Measurements from ENCODE around the gene CDON. TPM values are rescaled to one million over a fixed set of nuclear protein-coding genes. Genes with fewer than 3 reads are reported as not detected.
"Not testable (repeated sequence)": the region's sequence is repeated elsewhere in the genome, so short reads cannot be mapped to it uniquely, and the experiment has no call there.

Gene CDON
- total RNA-seq, 2 experiments from 2014 or later: 3.2 to 4.0 TPM

GRCh38 chr11:126034933-126035425 is 27.7 kb downstream of the CDON start:
- DNase-seq (no peak), ATAC-seq (no peak)
- intact Hi-C loops (cut with micrococcal nuclease): no loop called here
- H3K27ac Mint-ChIP-seq: no peak overlapping the region
- CTCF ChIA-PET: interaction anchor here (1.0 kb wide), 1 partner anchor 21 kb away, joined by 3 read pairs; no protein-coding TSS in a partner anchor
- H3K4me1 Mint-ChIP-seq (ENCODE audit: low read depth): no peaks in the 10 kb centered on the region
- H3K27me3 Mint-ChIP-seq: peaks cover 7% of the 10 kb centered on the region
- POLR2A ChIA-PET: no interaction called here
- TF ChIP-seq, protein P1, sequence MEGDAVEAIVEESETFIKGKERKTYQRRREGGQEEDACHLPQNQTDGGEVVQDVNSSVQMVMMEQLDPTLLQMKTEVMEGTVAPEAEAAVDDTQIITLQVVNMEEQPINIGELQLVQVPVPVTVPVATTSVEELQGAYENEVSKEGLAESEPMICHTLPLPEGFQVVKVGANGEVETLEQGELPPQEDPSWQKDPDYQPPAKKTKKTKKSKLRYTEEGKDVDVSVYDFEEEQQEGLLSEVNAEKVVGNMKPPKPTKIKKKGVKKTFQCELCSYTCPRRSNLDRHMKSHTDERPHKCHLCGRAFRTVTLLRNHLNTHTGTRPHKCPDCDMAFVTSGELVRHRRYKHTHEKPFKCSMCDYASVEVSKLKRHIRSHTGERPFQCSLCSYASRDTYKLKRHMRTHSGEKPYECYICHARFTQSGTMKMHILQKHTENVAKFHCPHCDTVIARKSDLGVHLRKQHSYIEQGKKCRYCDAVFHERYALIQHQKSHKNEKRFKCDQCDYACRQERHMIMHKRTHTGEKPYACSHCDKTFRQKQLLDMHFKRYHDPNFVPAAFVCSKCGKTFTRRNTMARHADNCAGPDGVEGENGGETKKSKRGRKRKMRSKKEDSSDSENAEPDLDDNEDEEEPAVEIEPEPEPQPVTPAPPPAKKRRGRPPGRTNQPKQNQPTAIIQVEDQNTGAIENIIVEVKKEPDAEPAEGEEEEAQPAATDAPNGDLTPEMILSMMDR (IDR thresholded peaks at IDR 0.05): no peak
- no peaks in the 10 kb centered on the region for H3K36me3 Mint-ChIP-seq (ENCODE audit: low read depth)
- no peak overlapping the region for H3K4me3 Mint-ChIP-seq
- no peaks in the 10 kb centered on the region for H3K9me3 Mint-ChIP-seq

DNA sequence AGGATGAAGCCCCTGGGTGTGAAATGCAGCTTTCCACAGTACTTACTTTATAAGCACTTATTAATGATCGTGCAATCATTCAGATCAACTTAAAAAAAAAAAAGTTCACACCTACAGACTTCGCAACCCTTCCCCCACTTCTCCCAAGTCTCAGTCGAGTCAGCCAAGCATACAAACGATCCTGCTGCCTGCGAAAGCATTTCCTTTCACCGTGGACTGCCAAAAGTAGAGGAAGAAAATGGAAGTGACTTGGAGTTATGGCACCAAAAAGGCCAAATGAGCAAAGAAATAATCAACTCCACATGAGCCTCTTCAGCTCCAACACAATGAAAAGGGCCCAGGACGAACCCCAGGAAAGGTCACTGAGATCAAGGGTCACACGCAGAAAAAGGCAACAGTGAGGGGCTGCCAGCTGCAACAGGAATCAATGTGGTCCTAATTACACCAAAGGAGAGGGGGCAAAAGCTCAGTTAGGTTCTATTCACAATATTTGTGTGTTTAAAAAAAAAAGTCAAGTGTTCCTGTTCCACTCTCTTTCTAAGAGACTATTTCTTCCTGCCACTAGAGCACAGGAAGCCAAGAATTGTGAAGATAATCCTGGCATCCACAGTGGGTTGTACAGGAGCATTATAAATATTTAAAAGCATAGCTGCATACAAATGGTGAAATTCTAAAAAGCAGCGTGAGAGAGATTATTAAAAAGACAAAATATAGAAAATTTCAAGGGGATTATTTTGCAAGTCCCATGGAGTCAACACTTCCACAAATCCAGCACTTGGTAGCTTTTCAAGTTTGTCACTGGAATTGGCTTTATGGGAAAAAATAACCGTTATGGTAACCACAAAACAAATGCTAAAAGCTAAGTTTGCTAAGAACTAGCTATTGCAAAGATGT is 28.4 kb downstream of the CDON start:
- DNase-seq: no peak
- Mint-ChIP-seq H3K36me3 (ENCODE audit: low read depth) (no peaks in the 10 kb centered on the region), H3K4me1 (ENCODE audit: low read depth) (no peaks in the 10 kb centered on the region), H3K27ac (no peak overlapping the region), H3K9me3 (no peaks in the 10 kb centered on the region), H3K4me3 (no peak overlapping the region), H3K27me3 (peaks cover 9% of the 10 kb centered on the region)
- intact Hi-C loops (cut with micrococcal nuclease): no loop called here
- no peak for ATAC-seq
- TF ChIP-seq, protein P1 (IDR thresholded peaks at IDR 0.05): no peak
- ChIA-PET CTCF (interaction anchor here (1.0 kb wide), 1 partner anchor 22 kb away, joined by 3 read pairs; no protein-coding TSS in a partner anchor), POLR2A (no interaction called here)

DNA sequence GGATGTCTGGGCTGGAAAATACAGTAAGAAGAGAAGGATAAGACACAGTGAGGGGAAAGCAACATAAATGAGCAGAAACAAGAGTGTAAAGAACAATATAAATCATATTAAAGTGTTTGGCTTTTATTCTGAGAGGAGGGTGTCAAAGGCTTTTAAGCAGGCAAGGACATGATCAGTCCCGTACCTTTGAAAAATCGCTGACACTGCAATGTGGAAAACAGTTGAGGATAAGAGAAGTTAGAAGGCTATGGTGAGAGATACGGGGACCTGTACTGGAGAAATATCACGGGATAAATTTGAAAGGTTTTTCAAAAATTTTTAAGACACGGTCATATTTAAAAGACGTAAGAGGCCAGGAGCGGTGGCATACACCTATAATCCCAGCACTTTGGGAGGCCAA is 30.3 kb downstream of the CDON start:
- Mint-ChIP-seq H3K27me3 (peaks cover 9% of the 10 kb centered on the region), H3K27ac (no peak overlapping the region), H3K36me3 (ENCODE audit: low read depth) (no peaks in the 10 kb centered on the region), H3K4me3 (no peak overlapping the region), H3K9me3 (no peaks in the 10 kb centered on the region), H3K4me1 (ENCODE audit: low read depth) (no peaks in the 10 kb centered on the region)
- TF ChIP-seq, protein P1 (IDR thresholded peaks at IDR 0.05): no peak
- ATAC-seq (no peak), DNase-seq (no peak)
- ChIA-PET POLR2A (no interaction called here), CTCF (no interaction called here)
- intact Hi-C loops (cut with micrococcal nuclease): no loop called here

GRCh38 chr11:126029805-126030204 is 32.9 kb downstream of the CDON start:
- H3K4me3 Mint-ChIP-seq: no peak overlapping the region
- CTCF ChIA-PET: interaction anchor here (1.0 kb wide), 1 partner anchor 12 kb away, joined by 3 read pairs; no protein-coding TSS in a partner anchor
- POLR2A ChIA-PET: no interaction called here
- no peaks in the 10 kb centered on the region for H3K4me1 Mint-ChIP-seq (ENCODE audit: low read depth)
- no peak overlapping the region for H3K27ac Mint-ChIP-seq
- no peak for ATAC-seq
- intact Hi-C loops (cut with micrococcal nuclease): no loop called here
- TF ChIP-seq, protein P1 (IDR thresholded peaks at IDR 0.05): no peak
- H3K27me3 Mint-ChIP-seq: peaks cover 9% of the 10 kb centered on the region
- no peak for DNase-seq
- H3K9me3 Mint-ChIP-seq: no peaks in the 10 kb centered on the region
- no peaks in the 10 kb centered on the region for H3K36me3 Mint-ChIP-seq (ENCODE audit: low read depth)

- no peaks in the 10 kb centered on the region for H3K4me1 Mint-ChIP-seq (ENCODE audit: low read depth)
- no peak for DNase-seq
- no peak overlapping the region for H3K27ac Mint-ChIP-seq
- TF ChIP-seq, protein P1 (IDR thresholded peaks at IDR 0.05): no peak
- H3K9me3 Mint-ChIP-seq: no peaks in the 10 kb centered on the region
- CTCF ChIA-PET: interaction anchor here (1.0 kb wide), 1 partner anchor 11 kb away, joined by 3 read pairs; no protein-coding TSS in a partner anchor
- intact Hi-C loops (cut with micrococcal nuclease): no loop called here
- H3K27me3 Mint-ChIP-seq: peaks cover 9% of the 10 kb centered on the region
- POLR2A ChIA-PET: no interaction called here
- no peaks in the 10 kb centered on the region for H3K36me3 Mint-ChIP-seq (ENCODE audit: low read depth)
- no peak overlapping the region for H3K4me3 Mint-ChIP-seq
- ATAC-seq: no peak
These were observed 33.4 kb downstream of the CDON start for GRCh38 chr11:126029237-126029636.

- intact Hi-C loops (cut with micrococcal nuclease); CTCF ChIA-PET; H3K27ac Mint-ChIP-seq; H3K4me3 Mint-ChIP-seq; H3K36me3 Mint-ChIP-seq (ENCODE audit: low read depth); DNase-seq; H3K9me3 Mint-ChIP-seq; POLR2A ChIA-PET; H3K27me3 Mint-ChIP-seq; H3K4me1 Mint-ChIP-seq (ENCODE audit: low read depth); ATAC-seq: not testable (repeated sequence)
These were observed 34.1 kb downstream of the CDON start for GRCh38 chr11:126028534-126028933.
